ES-I3 (cell line): ENCODE data around the gene MVP.
"Not testable (repeated sequence)": the region's sequence is repeated elsewhere in the genome, so short reads cannot be mapped to it uniquely, and the experiment has no call there.

Source experiments
- H3K36me3 ChIP-seq: 2 replicates; pipeline ENCODE4 v1.6.1; 2013; ENCODE audit warnings: mild to moderate bottlenecking, low read length, control low read depth, moderate library complexity; ENCODE audit not compliant: insufficient read depth
- H3K4me1 ChIP-seq: 2 replicates; pipeline ENCODE4 v1.6.1; 2013; ENCODE audit warnings: mild to moderate bottlenecking, control low read depth, low read length; ENCODE audit not compliant: insufficient read depth
- H3K9ac ChIP-seq: 2 replicates; pipeline ENCODE4 v1.6.1; 2013; ENCODE audit warnings: low read depth, mild to moderate bottlenecking, low read length, moderate library complexity
- H3K9me3 ChIP-seq: 2 replicates; pipeline ENCODE4 v1.6.1; 2013; ENCODE audit warnings: mild to moderate bottlenecking, low read length, moderate library complexity; ENCODE audit not compliant: control insufficient read depth, insufficient read depth

Gene MVP

DNA sequence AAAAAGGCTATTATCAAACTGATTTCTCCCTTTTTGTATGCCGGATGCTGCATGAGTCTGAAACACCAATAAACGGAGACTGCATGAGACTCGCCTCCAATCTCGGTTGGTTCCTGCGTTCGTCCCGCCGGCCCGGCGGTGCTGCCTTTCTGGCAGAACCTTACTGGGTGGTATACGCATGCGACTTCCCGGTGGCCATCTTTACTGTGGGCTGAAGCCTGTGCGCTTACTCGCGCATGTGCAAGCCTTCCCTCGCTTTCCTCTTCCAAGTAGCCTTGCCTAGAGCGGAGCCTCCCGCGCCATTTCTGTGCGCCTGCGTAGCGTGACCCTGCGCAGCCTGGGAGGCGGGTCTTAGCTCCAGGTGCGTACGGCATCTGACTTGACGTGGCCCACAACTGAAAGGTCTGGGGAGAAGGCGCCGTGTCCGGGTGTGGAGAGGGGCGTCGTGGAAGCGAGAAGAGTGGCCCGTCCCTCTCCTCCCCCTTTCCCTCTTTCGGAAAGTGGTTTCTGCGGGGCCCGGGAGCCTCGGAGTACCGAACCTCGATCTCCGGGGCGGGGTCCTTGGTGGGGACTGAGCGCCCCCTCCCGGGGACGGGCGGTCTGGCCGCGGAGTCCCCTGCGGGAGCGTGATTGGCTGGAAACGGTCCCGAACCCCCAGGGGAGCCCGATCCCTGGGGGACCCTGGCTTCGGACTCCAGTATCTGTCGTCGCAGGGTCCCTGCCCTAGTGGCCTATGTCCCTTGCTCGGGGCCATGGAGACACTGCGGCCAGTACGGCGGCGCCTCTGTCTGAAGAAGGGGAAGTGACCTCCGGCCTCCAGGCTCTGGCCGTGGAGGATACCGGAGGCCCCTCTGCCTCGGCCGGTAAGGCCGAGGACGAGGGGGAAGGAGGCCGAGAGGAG lies 4.2 kb upstream of the MVP start, which contains the start of gene PAGR1:
TSS of gene PAGR1 (plus strand) at position 360 of the 901 bp plus-strand sequence. CDS start at position 734, 374 bp downstream.
- Histone ChIP-seq H3K9ac (peak within 1 kb of the TSS; percentile 96), H3K36me3 (0 out of 2 replicates have a peak, but pooled peaks cover 7% of the 10 kb centered on the region), H3K4me1 (peaks cover 2% of the 10 kb centered on the region; the same call in 1 of the 2 replicates), H3K9me3 (no peaks in the 10 kb centered on the region)

GRCh38 chr16:29816694-29817441 lies 3.4 kb upstream of the MVP start:
- H3K9me3 ChIP-seq = no peaks in the 10 kb centered on the region
- peak overlapping the region; percentile 96 for H3K9ac ChIP-seq
- 0 out of 2 replicates have a peak, but pooled peaks cover 7% of the 10 kb centered on the region for H3K36me3 ChIP-seq
- H3K4me1 ChIP-seq = peaks cover 9% of the 10 kb centered on the region; the same call in 1 of the 2 replicates

DNA sequence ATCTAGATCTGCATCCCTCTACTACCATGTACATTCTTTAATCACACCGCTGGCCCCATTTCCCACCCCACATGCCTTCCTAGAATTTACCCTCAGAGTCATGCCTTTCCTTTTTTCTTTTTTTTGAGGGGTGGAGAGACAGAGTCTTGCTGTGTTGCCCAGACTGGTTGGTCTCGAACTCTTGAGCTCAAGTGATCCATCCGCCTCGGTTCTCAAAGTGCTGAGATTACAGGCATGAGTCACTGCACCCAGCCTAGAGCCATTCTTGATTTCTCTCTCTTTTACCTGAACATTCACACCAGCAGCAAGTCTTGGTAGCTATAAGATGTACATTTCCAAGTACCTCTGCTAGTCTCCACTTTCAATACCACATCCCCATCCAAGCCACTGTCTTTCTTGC lies 2.2 kb upstream of the MVP start:
- no peak overlapping the region for H3K9ac ChIP-seq
- H3K36me3 ChIP-seq = 0 out of 2 replicates have a peak, but pooled peaks cover 7% of the 10 kb centered on the region
- H3K4me1 ChIP-seq = peaks cover 17% of the 10 kb centered on the region; the same call in 1 of the 2 replicates
- H3K9me3 ChIP-seq = no peaks in the 10 kb centered on the region

GRCh38 chr16:29819506-29819905 lies 756 bp upstream of the MVP start:
- Histone ChIP-seq H3K4me1 (peaks cover 20% of the 10 kb centered on the region; the same call in 1 of the 2 replicates), H3K9ac (no peak overlapping the region), H3K36me3 (0 out of 2 replicates have a peak, but pooled peaks cover 7% of the 10 kb centered on the region), H3K9me3 (no peaks in the 10 kb centered on the region)

- 0 out of 2 replicates have a peak, but pooled peaks cover 7% of the 10 kb centered on the region for H3K36me3 ChIP-seq
- no peaks in the 10 kb centered on the region for H3K9me3 ChIP-seq
- H3K9ac ChIP-seq = peak overlapping the region; percentile 19; the same call in 1 of the 2 replicates
- peaks cover 34% of the 10 kb centered on the region; the same call in 1 of the 2 replicates for H3K4me1 ChIP-seq
These were observed 724 bp downstream of the MVP start for GRCh38 chr16:29820730-29821642.

GRCh38 chr16:29821643-29822115 lies 1.4 kb downstream of the MVP start:
- H3K4me1 ChIP-seq = peaks cover 36% of the 10 kb centered on the region; the same call in 1 of the 2 replicates
- H3K9me3 ChIP-seq = no peaks in the 10 kb centered on the region
- H3K9ac ChIP-seq = no peak overlapping the region
- 0 out of 2 replicates have a peak, but pooled peaks cover 7% of the 10 kb centered on the region for H3K36me3 ChIP-seq

- no peak overlapping the region for H3K9ac ChIP-seq
- no peaks in the 10 kb centered on the region for H3K9me3 ChIP-seq
- H3K36me3 ChIP-seq = 0 out of 2 replicates have a peak, but pooled peaks cover 4% of the 10 kb centered on the region
- H3K4me1 ChIP-seq = peaks cover 36% of the 10 kb centered on the region; the same call in 1 of the 2 replicates
These were observed 4.4 kb downstream of the MVP start for GRCh38 chr16:29824589-29825144.

DNA sequence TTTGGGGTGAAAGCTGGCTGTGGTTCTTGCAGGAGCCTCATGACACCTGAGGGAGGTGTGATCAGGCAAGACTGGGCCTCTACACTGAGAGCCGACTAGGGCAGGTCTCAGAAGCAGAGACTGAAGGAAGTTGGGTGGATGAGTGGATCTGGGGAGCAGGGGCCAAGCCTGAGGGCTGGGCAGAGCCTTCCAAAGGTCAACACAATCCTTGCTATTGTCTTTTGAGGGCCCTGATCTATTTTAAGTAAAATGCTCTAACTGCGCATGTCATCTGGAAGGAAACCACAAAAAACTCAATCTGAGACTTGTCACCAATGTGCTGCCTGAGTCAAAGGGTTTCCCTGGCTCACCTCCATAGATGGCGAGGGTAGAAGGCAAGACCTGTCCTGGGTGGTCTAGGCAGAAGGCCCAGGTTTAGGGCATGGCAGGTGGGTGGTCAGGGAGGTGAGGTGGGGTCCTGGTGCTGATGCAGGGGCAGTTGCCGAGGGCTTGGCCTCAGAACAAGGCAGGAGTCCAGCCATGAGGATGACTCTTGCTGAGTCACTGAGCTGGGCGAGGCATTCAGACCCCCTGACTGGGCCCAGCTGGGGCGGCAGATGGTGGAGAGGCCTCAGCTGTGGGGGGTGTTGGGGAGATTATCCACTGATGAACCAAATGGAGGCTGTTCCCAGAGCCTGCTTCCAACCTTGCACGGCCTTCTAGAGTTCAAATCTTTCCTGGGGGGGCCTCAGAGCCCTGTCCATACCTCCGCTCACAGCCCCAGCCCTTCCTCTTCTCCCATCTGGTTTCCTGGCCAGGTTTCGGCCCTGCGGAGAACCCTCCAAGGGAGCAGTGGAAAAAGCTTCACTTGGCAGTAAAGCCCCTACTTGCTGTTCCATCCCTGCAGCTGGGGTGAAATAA lies 5.1 kb downstream of the MVP start:
- no peak overlapping the region for H3K9ac ChIP-seq
- H3K36me3 ChIP-seq = no peaks in the 10 kb centered on the region
- H3K4me1 ChIP-seq = peaks cover 36% of the 10 kb centered on the region; the same call in 1 of the 2 replicates
- H3K9me3 ChIP-seq = no peaks in the 10 kb centered on the region

DNA sequence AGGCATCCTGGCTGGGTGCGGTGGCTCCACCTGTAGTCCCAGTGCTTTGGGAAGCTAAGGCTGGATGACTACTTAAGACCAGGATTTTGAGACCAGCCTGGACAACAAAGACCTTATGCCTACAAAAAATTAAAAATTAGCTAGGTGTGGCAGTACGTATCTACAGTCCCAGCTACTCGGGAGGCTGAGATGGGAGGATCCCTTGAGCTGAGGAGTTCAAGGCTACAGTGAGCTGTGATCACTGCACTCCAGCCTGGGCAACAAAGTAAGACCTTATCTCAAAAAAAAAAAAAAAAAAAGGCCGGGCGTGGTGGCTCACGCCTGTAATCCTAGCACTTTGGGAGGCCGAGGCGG lies 6.1 kb downstream of the MVP start:
- H3K4me1 ChIP-seq = peaks cover 31% of the 10 kb centered on the region; the same call in 1 of the 2 replicates
- H3K9me3 ChIP-seq = no peaks in the 10 kb centered on the region
- H3K36me3 ChIP-seq = no peaks in the 10 kb centered on the region
- no peak overlapping the region for H3K9ac ChIP-seq

- Histone ChIP-seq H3K9me3 (no peaks in the 10 kb centered on the region), H3K4me1 (peaks cover 4% of the 10 kb centered on the region; the same call in 1 of the 2 replicates), H3K36me3 (no peaks in the 10 kb centered on the region; the same call in 1 of the 2 replicates), H3K9ac (no peak overlapping the region)
These were observed 10.5 kb downstream of the MVP start for GRCh38 chr16:29830774-29831173.

DNA sequence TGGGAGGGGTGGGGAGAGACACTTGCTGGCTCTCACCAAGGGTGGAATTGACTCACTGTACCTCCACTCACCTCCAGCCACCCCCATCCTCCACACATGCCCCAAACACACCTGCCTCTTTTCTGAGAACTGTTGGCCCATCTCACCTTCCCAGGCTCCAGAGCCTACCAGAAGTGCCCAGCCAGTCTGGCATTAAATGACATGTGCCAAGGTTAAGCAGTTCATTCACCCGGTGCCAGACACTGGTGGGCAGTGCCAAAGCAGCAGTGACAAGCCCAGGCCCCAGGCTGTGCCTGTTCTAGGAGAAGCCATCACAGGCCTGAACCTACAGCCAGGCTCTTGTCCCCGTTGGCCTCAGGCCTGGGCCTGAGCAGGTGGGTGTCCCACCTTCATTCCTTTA lies 11.2 kb downstream of the MVP start:
- Histone ChIP-seq H3K9me3 (no peaks in the 10 kb centered on the region), H3K36me3 (no peaks in the 10 kb centered on the region; the same call in 1 of the 2 replicates), H3K9ac (no peak overlapping the region), H3K4me1 (no peaks in the 10 kb centered on the region)

- H3K36me3 ChIP-seq, H3K4me1 ChIP-seq, H3K9me3 ChIP-seq, H3K9ac ChIP-seq: not testable (repeated sequence)
These were observed 13.0 kb downstream of the MVP start for GRCh38 chr16:29833219-29833618.
